Erythroblast (primary cell): ENCODE data around the gene SLC9A5.

ENCODE experiments used
- GATA1 ChIP-seq: IDR thresholded peaks from 2 replicates; pipeline ENCODE4 v1.6.1; 2011; ENCODE audit warnings: low read depth, mild to moderate bottlenecking, control low read depth, low read length, moderate library complexity
- POLR2A ChIP-seq: IDR thresholded peaks from 2 replicates; pipeline ENCODE4 v1.6.1; 2011; ENCODE audit warnings: mild to moderate bottlenecking, low read length

GRCh38 chr16:67264277-67264676, 15.5 kb downstream of the SLC9A5 start:
- no peak for TF ChIP-seq POLR2A
- TF ChIP-seq GATA1: no peak
